Measurements from ENCODE around the gene GPR35. TPM values are rescaled to one million over a fixed set of nuclear protein-coding genes. Genes with fewer than 3 reads are reported as not detected.

Gene GPR35
- total RNA-seq, 1 donor from 2014 or later: 0.82 TPM

GRCh38 chr2:240594511-240595380, 30.5 kb upstream of the GPR35 start:
- DNase-seq (ENCODE audit: low read depth) (no peak), FAIRE-seq (no peak)
- no peaks in the 10 kb centered on the region for H3K27me3 Mint-ChIP-seq (ENCODE audit: low read depth, unreplicated experiment)
- H3K36me3 Mint-ChIP-seq (ENCODE audit: low read depth, unreplicated experiment): peaks cover 7% of the 10 kb centered on the region
- no peak overlapping the region for H2AFZ ChIP-seq (ENCODE audit: low read depth, low read length)
- H3K4me1 Mint-ChIP-seq (ENCODE audit: low read depth, unreplicated experiment): peaks cover 6% of the 10 kb centered on the region
- peaks cover 68% of the 10 kb centered on the region for H4K20me1 ChIP-seq (ENCODE audit: insufficient read depth, low read length)
- H3K36me3 ChIP-seq (ENCODE audit: insufficient read depth, low read length): peaks cover 4% of the 10 kb centered on the region
- TF ChIP-seq CTCF (IDR thresholded peaks at IDR 0.05; ENCODE audit: insufficient read depth, low read depth, low read length) (no peak), EZH2 (IDR thresholded peaks at IDR 0.05; ENCODE audit: insufficient read depth, low read length) (no peak)
- no peak overlapping the region for H3K27ac ChIP-seq (ENCODE audit: low read depth, low read length)
- H3K4me2 ChIP-seq (ENCODE audit: low read length): no peak overlapping the region
- H3K4me3 ChIP-seq (ENCODE audit: insufficient read depth, low read depth, low read length): no peak overlapping the region
- H3K27ac Mint-ChIP-seq (ENCODE audit: unreplicated experiment): no peak overlapping the region
- no peaks in the 10 kb centered on the region for H3K27me3 ChIP-seq (ENCODE audit: insufficient read depth, low read length)
- no peak overlapping the region for H3K9ac ChIP-seq (ENCODE audit: low read length)
- peaks cover 11% of the 10 kb centered on the region for H3K4me1 ChIP-seq (ENCODE audit: insufficient read depth, low read length)
- H3K4me3 Mint-ChIP-seq (ENCODE audit: unreplicated experiment): no peak overlapping the region
- H3K9me3 Mint-ChIP-seq (ENCODE audit: unreplicated experiment): no peaks in the 10 kb centered on the region
- no peaks in the 10 kb centered on the region for H3K9me3 ChIP-seq (ENCODE audit: insufficient read depth, low read depth, low read length)
- H3K79me2 ChIP-seq (ENCODE audit: insufficient read depth, low read length): peaks cover 33% of the 10 kb centered on the region

- Histone ChIP-seq H3K4me1 (ENCODE audit: insufficient read depth, low read length) (peaks cover 11% of the 10 kb centered on the region), H3K27me3 (ENCODE audit: insufficient read depth, low read length) (no peaks in the 10 kb centered on the region), H3K9ac (ENCODE audit: low read length) (no peak overlapping the region), H3K36me3 (ENCODE audit: insufficient read depth, low read length) (peaks cover 4% of the 10 kb centered on the region), H3K79me2 (ENCODE audit: insufficient read depth, low read length) (peaks cover 25% of the 10 kb centered on the region), H2AFZ (ENCODE audit: low read depth, low read length) (no peak overlapping the region), H3K27ac (ENCODE audit: low read depth, low read length) (no peak overlapping the region), H4K20me1 (ENCODE audit: insufficient read depth, low read length) (peaks cover 60% of the 10 kb centered on the region), H3K4me2 (ENCODE audit: low read length) (no peak overlapping the region), H3K4me3 (ENCODE audit: insufficient read depth, low read depth, low read length) (no peak overlapping the region), H3K9me3 (ENCODE audit: insufficient read depth, low read depth, low read length) (no peaks in the 10 kb centered on the region)
- no peaks in the 10 kb centered on the region for H3K27me3 Mint-ChIP-seq (ENCODE audit: low read depth, unreplicated experiment)
- H3K4me1 Mint-ChIP-seq (ENCODE audit: low read depth, unreplicated experiment): peaks cover 6% of the 10 kb centered on the region
- no peak overlapping the region for H3K27ac Mint-ChIP-seq (ENCODE audit: unreplicated experiment)
- peaks cover 9% of the 10 kb centered on the region for H3K36me3 Mint-ChIP-seq (ENCODE audit: low read depth, unreplicated experiment)
- no peak for FAIRE-seq
- TF ChIP-seq EZH2 (IDR thresholded peaks at IDR 0.05; ENCODE audit: insufficient read depth, low read length) (no peak), CTCF (IDR thresholded peaks at IDR 0.05; ENCODE audit: insufficient read depth, low read depth, low read length) (no peak)
- H3K4me3 Mint-ChIP-seq (ENCODE audit: unreplicated experiment): no peak overlapping the region
- H3K9me3 Mint-ChIP-seq (ENCODE audit: unreplicated experiment): no peaks in the 10 kb centered on the region
- no peak for DNase-seq (ENCODE audit: low read depth)
These were observed 29.8 kb upstream of the GPR35 start for GRCh38 chr2:240595381-240596079.
